HG02981 (cell line): Measurements from ENCODE around the gene MIEF1.
"Not testable (repeated sequence)": the region's sequence is repeated elsewhere in the genome, so short reads cannot be mapped to it uniquely, and the experiment has no call there.

Experiments used
- ATAC-seq: cut with Tn5 transposase; IDR thresholded peaks from one replicate; pipeline ENCODE4 v1.9.1; 2021; ENCODE audit warnings: mild to moderate bottlenecking, moderate library complexity; ENCODE audit not compliant: unreplicated experiment

Gene MIEF1

DNA sequence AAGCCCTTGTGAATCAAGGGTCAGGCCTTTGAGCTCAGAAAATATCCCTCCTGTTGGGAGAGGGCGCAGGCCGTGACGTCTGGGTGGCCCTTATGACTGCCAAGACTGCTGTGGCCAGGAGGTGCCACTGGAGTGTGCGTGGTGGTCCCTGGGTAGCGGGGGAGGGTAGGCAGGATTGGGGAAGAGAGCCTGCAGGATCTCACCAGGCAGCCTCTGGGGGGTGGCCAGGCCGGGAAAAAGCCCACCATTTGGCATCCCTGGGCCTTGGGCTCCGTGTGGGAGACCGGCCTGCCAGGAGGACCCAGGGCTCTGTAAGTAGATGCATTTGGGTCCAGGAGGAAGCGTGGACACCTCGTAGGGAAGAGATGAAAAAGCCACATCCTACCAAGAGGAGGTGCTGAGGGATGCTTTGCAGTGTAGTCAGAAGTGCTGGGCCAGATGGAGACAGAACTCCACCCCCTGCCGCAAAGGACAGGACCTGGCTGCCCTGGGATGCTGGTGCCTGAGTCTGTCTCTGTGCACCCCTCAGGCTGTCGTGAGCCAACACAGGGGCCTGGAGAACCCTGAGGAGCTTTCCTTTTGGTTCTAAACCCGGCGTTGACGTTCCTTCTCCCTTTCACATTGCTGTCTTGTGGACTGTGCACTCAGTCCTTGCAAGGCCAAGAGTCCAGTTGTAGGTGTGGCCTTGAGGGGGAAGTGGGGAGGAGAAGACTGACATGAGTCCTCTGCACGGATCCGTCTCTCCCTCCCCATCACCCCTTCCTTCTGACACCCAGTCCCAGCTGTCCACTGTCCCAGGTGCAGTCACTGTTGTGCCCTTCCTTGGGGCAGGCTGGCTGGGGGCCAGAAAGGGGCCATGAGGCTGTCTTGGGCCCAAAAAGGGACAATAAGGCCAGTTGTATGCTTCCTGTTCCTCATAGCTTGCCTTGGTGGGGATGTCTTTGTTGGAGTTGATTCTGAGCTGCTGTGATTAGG lies 12.7 kb upstream of the MIEF1 start:
- no peak for ATAC-seq

DNA sequence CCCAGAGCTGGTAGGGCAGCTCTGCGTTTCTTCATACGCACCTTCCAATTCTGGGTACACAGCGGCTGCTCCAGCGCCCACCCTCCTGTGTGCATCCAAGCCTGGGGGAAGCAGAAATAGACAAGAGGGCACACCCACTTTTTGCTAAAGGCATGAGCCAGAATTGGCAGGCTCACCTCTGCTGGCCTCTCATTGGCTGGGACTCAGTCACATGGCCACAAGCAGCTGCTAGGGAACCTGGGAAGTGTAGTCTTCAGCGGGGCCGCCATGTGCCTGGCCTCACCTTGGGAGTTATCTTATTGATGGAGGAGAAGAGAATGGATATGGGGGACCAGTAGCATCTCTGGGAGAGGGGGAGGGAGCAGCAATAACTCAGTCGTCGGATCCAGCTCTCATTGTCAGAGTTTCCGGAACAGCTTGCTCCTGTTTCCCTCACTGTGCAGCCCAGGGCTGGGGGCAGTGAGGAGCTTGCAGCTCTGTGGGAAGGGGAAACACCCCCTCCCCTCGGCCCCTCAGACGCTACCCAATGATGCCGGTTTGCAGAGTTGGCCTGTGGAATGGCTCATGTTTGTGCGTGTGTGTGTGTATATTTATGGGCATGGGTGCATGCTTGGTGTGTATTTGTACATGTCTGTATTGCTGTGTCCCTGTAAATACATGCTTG lies 11.8 kb upstream of the MIEF1 start:
- ATAC-seq = peak; percentile 61

DNA sequence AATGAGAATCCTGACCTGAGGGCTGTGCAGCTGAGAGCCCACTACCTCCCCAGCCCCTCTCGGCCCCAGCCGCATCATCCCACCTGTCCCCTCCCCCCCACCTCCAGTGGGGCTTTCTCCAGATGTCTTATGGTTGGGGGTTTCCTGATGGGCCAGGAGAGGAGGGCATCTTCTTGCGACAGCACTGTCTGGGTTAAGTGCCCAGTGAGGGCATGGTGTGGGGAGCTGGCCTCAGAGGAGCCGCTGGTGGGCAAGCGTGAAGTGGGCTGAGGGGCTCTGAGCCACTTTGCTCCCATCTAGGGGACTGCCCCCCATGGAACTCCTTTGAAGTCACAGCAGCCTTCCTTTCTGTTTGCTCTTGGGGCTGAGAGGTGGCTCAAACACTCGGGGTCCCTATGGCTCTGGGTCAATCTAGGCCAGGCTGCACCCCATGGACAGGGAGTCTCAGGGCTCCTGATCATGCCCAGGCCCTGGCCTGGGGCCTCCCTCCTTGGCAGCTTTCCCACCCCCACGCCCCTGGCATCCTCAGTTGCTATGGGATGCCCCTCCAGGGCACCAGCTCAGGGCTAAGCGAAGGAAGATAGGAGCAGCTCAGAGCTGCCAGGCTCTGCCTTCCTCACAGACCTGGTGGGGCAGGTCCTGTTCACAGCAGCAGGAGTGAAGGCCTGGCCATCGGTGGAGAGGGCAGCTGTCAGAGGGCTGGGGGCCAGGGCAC lies 11.0 kb upstream of the MIEF1 start:
- ATAC-seq = no peak

DNA sequence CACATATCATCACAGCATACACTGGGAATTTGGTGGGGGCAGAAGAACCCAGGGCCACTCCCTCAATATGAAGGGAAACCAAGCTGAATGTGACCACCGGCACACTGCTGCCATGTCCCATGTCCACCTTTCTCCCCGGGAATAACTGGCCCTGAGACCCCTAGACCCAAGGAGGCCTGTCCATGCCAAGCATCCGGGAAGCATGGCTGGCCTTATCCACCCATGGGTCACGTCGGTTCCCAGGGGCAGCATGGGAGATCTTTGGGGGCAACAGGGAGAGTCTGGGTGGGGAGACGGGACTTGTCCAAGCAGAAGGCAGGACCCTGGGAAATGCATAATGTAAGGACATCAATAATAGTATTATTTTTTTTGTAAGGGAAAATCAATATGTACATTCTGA lies 10.4 kb upstream of the MIEF1 start:
- no peak for ATAC-seq

DNA sequence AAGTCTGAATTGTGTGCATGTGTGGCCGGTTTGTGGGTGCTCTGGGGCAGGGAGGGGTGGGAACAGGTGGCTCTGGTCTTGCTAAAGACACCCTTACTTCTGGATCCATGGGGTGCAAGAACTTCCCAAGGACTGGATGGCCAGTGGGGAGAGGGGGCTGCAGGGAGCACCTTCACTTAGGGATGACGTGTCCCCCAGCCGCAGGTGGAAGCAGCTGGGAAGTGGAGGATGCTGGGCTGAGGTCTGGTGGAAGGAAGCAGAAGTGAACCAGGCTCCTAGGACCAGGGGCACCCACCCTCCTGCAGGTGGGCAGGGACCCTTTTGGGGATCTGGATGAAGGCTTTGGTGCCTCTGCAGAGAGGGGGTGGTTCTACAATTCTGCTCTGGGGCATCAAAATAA lies 9.9 kb upstream of the MIEF1 start:
- ATAC-seq = no peak

DNA sequence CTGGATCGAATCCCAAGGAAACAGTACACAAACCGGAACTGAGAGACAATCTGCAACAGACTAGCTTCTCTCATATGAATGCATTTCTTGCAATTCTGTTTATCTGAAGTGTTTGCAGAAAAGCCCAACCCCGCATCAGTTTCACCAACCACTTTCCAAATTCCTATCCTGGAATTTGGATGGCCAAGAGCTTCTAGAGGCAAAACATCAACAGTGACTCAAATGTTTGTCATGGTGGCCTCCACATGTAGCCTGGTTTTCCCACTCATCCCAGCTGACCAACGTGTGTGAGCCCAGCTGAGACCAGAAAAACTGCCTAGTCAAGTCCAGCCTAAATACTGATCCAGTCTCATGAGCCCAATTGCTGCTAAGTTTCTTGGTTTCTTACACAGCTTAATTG lies 8.3 kb upstream of the MIEF1 start:
- no peak for ATAC-seq

DNA sequence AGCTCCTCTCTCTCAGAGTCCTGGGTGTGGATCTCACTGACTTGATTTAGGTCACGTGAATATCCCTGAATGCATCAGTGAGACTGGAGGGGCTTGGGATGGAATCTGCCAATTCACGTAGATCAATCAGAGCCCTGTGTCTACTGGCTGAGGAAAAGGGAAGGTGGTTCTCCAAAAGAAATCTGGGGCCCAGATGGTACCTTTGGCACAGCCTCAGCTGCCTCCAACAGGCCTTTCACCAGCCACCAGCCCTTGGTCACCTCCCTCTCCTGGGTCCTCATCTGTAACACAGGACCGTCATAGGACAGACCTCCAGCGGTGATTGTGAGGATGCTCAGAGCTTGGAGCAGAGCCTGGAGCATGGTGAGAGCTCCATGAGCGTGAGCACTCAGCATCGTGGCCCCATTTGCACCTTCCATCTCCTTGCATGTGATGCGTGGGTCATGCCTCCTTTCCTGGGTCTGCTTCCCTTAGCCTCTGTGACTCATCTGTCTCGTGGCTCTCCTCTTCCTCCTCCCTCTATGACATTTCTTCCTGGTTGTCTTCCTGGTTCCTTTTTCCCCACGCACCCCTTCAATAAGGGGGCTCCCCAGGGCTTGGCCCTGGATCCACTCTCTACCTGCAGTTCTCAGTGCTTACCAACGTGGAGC lies 7.5 kb upstream of the MIEF1 start:
- no peak for ATAC-seq

DNA sequence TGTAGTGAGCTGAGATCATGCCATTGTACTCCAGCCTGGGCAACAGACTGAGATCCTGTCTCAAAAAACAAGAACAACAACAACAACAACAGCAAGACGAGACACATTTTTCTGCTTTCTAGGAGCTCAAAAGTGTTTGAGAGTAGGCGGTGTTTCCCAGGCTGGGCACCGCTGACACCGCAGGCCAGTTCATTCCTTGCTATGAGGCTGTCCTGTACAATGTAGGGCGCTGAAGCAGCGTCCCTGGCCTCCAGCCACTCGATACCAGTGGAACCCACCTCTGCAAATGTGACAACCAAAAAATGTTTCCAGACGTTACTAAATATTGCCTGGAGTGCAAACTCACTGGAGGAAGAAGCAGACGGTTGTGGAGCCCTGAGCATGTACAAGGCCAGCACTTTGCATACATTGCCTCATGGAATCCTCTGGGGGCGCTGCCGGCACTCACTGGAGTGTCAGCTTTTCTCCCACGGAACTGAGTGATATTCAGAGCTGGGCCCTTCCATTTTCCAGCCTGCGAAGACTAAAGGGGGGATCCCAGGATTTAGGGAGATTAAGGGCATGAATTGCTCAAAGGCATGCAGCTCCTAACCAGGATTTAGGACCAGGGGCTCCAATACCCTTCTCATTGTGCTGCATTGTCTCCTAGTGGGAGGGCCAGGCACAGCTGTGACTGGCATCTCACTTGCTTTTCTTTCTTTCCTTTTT lies 5.8 kb upstream of the MIEF1 start:
- ATAC-seq = no peak

DNA sequence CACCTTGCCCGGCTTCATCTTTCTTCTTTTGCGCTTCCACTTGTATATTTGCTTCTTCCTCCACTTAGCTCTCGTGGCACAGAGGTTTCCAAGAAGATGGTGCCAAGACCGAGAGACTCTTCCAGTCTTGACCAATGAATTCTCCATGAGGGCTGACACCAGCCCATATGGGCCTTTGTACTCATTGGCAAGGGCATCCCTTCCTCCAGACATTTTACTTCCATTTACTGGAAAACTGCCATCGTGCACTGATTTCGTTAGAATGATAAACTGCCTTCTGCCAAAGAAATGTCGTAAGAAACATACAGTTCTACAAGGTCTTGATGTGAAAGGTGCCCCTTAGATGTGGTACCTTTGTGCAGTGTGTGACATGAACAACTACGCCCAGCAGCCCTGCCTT lies 4.7 kb upstream of the MIEF1 start:
- no peak for ATAC-seq

DNA sequence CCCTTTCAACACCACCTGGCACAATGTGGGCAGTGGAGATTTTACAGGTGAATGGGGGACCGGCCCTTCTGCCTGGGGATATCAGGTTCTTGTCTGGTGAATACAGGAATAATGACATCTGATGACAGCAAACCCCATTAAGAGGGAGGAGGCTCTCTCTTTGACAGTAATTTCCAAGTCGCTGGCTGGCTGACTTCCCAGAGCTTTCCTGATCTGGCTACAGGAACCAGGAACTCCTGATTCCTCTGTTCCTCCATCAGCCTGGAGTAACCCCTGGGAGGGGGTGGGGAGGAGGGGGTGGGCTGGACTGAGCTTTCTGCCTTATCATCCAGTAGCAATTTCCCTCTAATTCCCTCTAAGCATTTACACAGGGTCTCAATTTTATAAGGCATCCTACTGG lies 3.7 kb upstream of the MIEF1 start:
- no peak for ATAC-seq

DNA sequence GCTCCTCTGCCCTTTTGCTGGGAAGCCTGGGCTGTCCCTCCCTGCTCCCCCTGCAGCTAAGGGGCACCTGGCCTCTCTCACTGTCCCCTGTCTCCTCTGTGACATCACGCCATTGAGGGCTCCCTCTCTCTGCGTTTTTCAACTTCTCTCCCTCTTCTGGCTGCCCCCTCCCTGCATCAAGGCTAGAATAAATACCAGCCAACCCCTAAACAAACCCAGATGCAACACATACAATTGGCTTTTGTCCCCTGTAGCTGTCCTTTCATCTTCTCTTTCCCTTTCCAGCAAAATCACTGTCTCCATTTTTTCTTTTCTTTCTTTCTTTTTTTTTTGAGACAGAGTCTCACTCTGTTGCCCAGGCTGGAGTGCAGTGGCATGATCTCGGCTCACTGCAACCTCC lies 3.3 kb upstream of the MIEF1 start:
- no peak for ATAC-seq

DNA sequence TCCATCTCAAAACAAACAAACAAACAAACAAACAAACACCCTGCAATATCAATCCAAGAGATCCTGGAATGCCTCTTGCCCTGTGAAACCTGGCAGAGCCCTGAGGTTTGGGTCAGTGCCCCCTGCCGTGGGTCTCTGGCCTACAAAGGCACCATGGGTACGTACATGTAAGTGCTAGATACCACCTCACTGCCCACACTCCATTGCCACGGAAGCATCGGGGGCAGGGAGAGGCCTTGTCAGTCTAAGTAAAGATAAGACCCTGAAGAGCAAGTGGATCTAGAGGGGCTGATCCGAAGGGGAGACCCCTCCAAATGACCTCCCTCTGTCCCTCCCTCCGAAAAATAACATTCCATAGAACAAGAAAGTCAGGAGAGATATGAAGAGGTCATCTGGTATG lies 2.0 kb upstream of the MIEF1 start:
- no peak for ATAC-seq

DNA sequence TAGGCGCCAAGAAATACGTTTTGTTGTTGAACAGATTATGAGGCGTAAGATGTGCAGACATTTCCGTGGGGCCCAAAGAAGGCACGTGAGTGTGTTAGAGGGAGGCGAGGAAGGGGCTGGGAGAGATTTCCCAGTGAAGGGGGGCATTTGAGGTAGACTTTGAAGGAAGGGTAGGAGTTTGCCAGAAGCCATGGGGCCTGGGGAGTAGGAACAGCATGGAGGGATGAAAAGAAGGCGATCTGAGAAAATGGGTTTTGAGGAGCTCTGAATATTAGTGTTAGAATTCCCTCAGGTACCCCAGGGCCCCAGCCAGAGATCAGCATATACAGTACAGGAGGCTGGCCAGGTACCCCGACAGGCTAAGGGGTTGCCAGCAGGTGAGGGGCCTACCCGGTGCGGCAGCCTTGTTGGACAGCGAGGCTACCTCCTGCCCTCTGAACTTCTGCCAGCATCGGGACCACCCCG lies 414 bp upstream of the MIEF1 start:
- ATAC-seq = no peak

DNA sequence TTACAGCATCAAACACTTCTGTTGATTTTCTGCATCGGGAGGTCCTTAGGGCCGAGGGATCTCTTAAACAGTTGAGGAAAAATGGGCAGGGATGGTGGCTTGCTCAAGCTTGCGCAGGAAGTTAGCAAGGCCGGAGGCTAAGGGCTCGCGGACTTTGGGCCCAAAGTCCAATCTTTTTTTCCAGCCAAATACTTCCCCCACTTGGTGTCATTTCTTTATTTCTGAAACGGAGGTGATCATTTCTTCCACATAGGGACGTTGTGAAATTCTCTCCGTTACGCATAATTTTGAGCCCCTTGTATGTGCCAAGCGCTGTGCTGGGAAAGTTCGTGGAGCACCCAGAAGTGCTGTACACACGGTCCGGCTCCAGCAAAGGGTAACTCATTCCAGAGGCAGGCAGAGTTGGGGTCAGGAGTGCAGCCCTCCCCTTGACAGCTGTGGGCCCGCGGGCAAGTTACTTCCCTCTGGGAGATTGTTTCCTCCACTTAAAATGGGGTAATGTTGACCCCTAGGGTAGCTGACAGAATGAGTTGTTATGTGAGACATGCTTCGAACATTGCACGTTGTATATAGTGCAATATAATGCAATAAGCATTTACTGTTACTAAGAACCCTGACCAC lies 809 bp downstream of the MIEF1 start:
- ATAC-seq = no peak

DNA sequence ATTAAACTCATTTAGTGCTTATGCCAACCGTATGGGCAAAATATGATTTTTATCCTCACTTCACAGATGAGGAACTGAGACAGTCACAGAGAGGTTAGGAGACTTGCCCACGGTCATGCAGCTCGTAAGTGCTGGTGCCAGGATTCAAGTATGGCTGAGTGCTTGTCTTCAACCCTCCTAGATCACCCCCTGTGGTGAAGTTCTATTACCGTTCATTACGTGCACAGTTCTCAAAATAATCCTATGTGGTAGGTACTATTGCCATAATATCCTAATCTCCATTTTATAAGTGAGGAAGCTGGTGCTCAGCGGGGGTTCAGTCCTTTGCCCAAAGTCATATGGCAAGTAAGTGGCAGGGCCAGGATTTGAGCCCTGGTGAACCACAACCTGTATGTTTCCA lies 1.5 kb downstream of the MIEF1 start:
- ATAC-seq = no peak

DNA sequence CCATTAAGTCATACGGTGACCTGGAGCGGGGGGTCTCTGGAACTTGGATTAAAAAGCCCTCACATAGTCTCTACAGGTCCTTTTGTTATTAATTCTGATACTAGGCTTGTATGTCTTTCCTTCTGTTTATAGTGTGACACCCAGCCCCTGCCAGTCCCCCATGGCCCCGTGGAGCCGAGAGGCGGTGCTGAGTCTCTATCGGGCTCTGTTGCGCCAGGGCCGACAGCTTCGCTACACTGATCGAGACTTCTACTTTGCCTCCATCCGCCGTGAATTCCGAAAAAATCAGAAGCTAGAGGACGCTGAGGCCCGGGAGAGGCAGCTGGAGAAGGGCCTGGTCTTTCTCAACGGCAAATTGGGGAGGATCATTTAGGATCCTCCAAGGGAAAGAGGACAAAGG lies 2.0 kb downstream of the MIEF1 start:
- no peak for ATAC-seq

DNA sequence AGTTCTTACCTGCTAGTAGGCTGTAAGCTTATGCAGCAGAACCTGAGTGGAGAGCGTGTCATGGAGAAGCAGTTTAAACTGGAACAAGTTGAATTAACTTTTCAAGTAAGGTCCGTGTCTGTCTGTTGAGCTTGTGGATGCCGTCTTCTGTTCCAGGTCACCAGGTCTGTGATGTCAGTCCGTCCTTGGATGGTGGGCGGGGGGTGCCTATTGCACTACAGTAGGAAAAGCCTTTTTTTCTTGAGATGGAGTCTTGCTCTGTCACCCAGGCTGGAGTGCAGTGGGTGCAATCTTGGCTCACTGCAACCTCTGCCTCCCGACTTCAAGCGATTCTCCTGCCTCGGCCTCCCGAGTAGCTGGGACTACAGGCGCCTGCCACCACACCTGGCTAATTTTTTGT lies 4.9 kb downstream of the MIEF1 start:
- not testable (repeated sequence) for ATAC-seq

DNA sequence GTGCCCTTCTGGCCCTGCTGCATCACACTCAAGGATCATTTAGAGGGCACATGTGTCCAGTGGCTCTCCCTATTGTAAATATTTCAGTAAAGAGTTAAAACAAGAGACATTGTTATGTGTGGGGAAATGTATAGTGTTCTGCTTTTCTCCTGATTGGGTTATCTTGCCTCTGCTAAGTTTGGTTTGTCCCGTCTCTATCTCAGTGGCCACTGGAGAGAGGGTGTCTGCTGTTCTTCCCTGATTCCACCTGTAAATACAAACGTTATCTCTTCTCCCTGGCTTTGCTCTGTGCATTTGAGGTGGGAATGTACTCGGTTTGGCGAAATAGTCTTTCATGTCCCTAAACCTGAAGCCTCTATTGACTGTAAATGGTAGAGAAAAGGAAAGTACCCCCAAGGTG lies 6.3 kb downstream of the MIEF1 start:
- no peak for ATAC-seq

DNA sequence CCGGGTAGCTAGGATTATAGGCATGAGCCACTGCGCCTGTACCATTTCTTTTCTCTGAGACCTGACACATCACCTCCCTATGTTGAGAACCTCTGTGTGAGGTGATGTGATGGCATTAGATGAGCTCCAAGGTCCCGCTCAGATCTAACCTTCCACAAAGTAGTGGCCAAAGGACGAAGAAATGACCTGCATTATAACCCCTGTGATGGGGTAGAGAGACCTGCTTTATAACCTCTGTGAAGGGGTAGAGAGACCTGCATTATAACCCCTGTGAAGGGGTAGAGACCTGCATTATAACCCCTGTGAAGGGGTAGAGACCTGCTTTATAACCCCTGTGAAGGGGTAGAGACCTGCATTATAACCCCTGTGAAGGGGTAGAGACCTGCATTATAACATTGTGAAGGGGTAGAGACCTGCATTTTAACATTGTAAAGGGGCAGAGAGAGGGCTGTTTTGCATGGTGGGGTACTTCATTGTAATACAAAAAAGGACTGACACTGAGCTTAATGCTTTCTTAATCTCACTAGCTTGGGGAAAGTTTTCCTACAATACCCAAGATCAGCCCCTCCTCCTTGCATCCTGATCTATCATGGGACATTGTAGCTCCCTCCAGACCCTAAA lies 8.5 kb downstream of the MIEF1 start:
- no peak for ATAC-seq

DNA sequence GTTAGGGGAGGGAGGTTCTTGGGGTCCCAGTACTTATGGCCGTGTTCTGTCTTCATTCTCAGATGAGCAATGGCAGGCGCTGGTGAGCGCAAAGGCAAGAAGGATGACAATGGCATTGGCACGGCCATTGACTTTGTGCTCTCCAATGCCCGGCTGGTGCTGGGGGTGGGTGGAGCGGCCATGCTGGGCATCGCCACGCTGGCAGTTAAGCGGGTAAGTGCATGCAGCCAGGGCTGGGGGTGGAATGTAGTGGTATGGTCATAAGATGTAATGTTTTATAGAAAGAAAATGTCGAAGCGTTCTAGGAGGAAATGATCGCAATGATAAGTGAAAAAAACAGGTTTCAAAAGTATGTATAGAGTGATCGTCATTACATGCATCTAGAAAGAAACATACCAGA lies 9.1 kb downstream of the MIEF1 start:
- no peak for ATAC-seq
